H1 (cell line): ENCODE measurements around the gene ABHD12. TPM values are rescaled to one million over a fixed set of nuclear protein-coding genes. Genes with fewer than 3 reads are reported as not detected.

Source experiments
- CTCF ChIA-PET: fragments of 300-600 bp; sonication (Branson Sonifier 250); formaldehyde crosslinking; loops from one replicate; lab custom pipeline; 2021; ENCODE audit not compliant: partially characterized antibody; lab: Charles Lee
- POLR2A ChIA-PET: fragments of 300-600 bp; sonication (Branson Sonifier 250); formaldehyde crosslinking; loops from one replicate; lab custom pipeline; 2021; ENCODE audit warnings: inconsistent platforms; ENCODE audit not compliant: partially characterized antibody; lab: Charles Lee
- DNase-seq, 2 experiments: peaks; one replicate each; pipeline versions ENCODE4 v3.0.0 to v3.0.0-alpha.2; 2010 to 2022; ENCODE audit warnings: low spot score in 2 of 2, low read depth in 1 of 2, mixed read lengths in 1 of 2
- FAIRE-seq: peaks from 2 replicates; lab custom pipeline; 2011; peaks lifted over from hg19 to GRCh38; lab: Jason Lieb, UNC
- H2AFZ ChIP-seq: 2 replicates; pipeline ENCODE4 v1.8.1; 2012; ENCODE audit warnings: low read length, inconsistent platforms
- H2AK5ac ChIP-seq: 2 replicates; pipeline ENCODE4 v1.6.1; 2013; ENCODE audit warnings: low read depth, low read length
- H2BK120ac ChIP-seq: replicated peaks from 2 replicates; pipeline ENCODE3; 2013; ENCODE audit warnings: low read depth, low read length, inconsistent platforms
- H2BK12ac ChIP-seq: 2 replicates; pipeline ENCODE4 v1.6.1; 2013; ENCODE audit warnings: low read depth, low read length
- H2BK15ac ChIP-seq: 2 replicates; pipeline ENCODE4 v1.6.1; 2013; ENCODE audit warnings: low read length
- H2BK20ac ChIP-seq: 2 replicates; pipeline ENCODE4 v1.6.1; 2013; ENCODE audit warnings: low read length
- H2BK5ac ChIP-seq: 2 replicates; pipeline ENCODE4 v1.6.1; 2013; ENCODE audit warnings: low read depth, low read length
- H3K14ac ChIP-seq: 2 replicates; pipeline ENCODE4 v1.6.1; 2013; ENCODE audit warnings: inconsistent platforms; ENCODE audit not compliant: insufficient read length
- H3K18ac ChIP-seq: 2 replicates; pipeline ENCODE4 v1.6.1; 2013; ENCODE audit warnings: low read length; ENCODE audit errors: extremely low read depth
- H3K23ac ChIP-seq: 2 replicates; pipeline ENCODE4 v1.6.1; 2013; ENCODE audit warnings: inconsistent platforms; ENCODE audit not compliant: insufficient read length
- H3K23me2 ChIP-seq: 2 replicates; pipeline ENCODE4 v1.6.1; 2013; ENCODE audit warnings: low read depth, low read length
- H3K27ac ChIP-seq: 2 replicates; pipeline ENCODE4 v1.6.1; 2011; ENCODE audit warnings: low read depth, low read length, inconsistent platforms
- H3K27me3 ChIP-seq, 4 experiments: replicated peaks in 1 of 4; 1 replicate in 1 of 4; 2 replicates in 3 of 4; pipeline versions ENCODE4 v1.6.1 to v1.8.1; 2011 to 2013; ENCODE audit warnings: low read length in 3 of 4, mild to moderate bottlenecking in 3 of 4, inconsistent platforms in 2 of 4, mixed read lengths in 2 of 4, moderate library complexity in 1 of 4; ENCODE audit not compliant: control insufficient read depth in 3 of 4, insufficient read depth in 3 of 4; ENCODE audit errors: extremely low read depth in 1 of 4
- H3K36me3 ChIP-seq, 4 experiments: 2 replicates each; pipeline versions ENCODE4 v1.6.1 to v1.8.1; 2011 to 2013; ENCODE audit warnings: mild to moderate bottlenecking in 4 of 4, low read length in 3 of 4, moderate library complexity in 2 of 4, control low read depth in 1 of 4, inconsistent platforms in 1 of 4; ENCODE audit not compliant: insufficient read depth in 4 of 4, control insufficient read depth in 2 of 4
- H3K4ac ChIP-seq: replicated peaks from 2 replicates; pipeline ENCODE3; 2013; ENCODE audit warnings: low read length, low read depth, mixed read lengths, inconsistent platforms; ENCODE audit not compliant: insufficient read length
- H3K4me1 ChIP-seq, 4 experiments: replicated peaks in 1 of 4; 1 replicate in 1 of 4; 2 replicates in 3 of 4; pipeline versions ENCODE4 v1.6.1 to v1.8.1; 2011 to 2013; ENCODE audit warnings: low read length in 3 of 4, inconsistent platforms in 2 of 4, mixed read lengths in 1 of 4; ENCODE audit not compliant: insufficient read depth in 4 of 4, control insufficient read depth in 3 of 4
- H3K4me2 ChIP-seq, 2 experiments: 2 replicates each; pipeline versions ENCODE4 v1.6.1 to v1.8.1; 2011 to 2013; ENCODE audit warnings: low read depth in 2 of 2, low read length in 2 of 2, control low read depth in 1 of 2, inconsistent platforms in 1 of 2, mild to moderate bottlenecking in 1 of 2; ENCODE audit not compliant: insufficient read depth in 1 of 2
- H3K4me3 ChIP-seq, 4 experiments: fragments of 200-600, 300-600 bp in 1 of 4; sonication (generic), shearing (Covaris generic), sonication (Bioruptor Twin) in 1 of 4; 2 replicates each; pipeline versions ENCODE4 v1.5.1 to v1.8.1; 2011 to 2016; ENCODE audit warnings: low read length in 4 of 4, low read depth in 3 of 4, control low read depth in 2 of 4, inconsistent platforms in 2 of 4, mild to moderate bottlenecking in 2 of 4, mixed read lengths in 1 of 4, moderate library complexity in 1 of 4; ENCODE audit not compliant: insufficient read depth in 2 of 4; ENCODE audit errors: extremely low read depth in 1 of 4
- H3K56ac ChIP-seq: replicated peaks from 2 replicates; pipeline ENCODE3; 2013; ENCODE audit warnings: low read depth, mild to moderate bottlenecking, mixed read lengths, low read length, inconsistent platforms; ENCODE audit not compliant: insufficient read length
- H3K79me1 ChIP-seq: 2 replicates; pipeline ENCODE4 v1.6.1; 2013; ENCODE audit warnings: low read depth, low read length, control low read depth
- H3K79me2 ChIP-seq, 2 experiments: 2 replicates each; pipeline versions ENCODE4 v1.6.1 to v1.8.1; 2012 to 2013; ENCODE audit warnings: low read length in 2 of 2, mild to moderate bottlenecking in 2 of 2, inconsistent platforms in 1 of 2; ENCODE audit not compliant: insufficient read depth in 2 of 2, control insufficient read depth in 1 of 2
- H3K9ac ChIP-seq, 4 experiments: replicated peaks in 1 of 4; 1 replicate in 1 of 4; 2 replicates in 3 of 4; pipeline versions ENCODE4 v1.6.1 to v1.8.1; 2011 to 2013; ENCODE audit warnings: low read depth in 3 of 4, low read length in 3 of 4, control low read depth in 2 of 4, mild to moderate bottlenecking in 2 of 4, moderate library complexity in 2 of 4, inconsistent platforms in 1 of 4; ENCODE audit errors: extremely low read depth in 1 of 4
- H3K9me3 ChIP-seq, 2 experiments: 2 replicates each; pipeline versions ENCODE4 v1.6.1 to v1.8.1; 2012 to 2013; ENCODE audit warnings: mild to moderate bottlenecking in 2 of 2, moderate library complexity in 2 of 2, control low read depth in 1 of 2, inconsistent platforms in 1 of 2, low read depth in 1 of 2, low read length in 1 of 2, mixed read lengths in 1 of 2; ENCODE audit not compliant: insufficient read depth in 2 of 2
- H4K20me1 ChIP-seq, 2 experiments: replicated peaks in 1 of 2; 2 replicates each; pipeline versions ENCODE3 to v1.8.1; 2011 to 2013; ENCODE audit warnings: inconsistent platforms in 2 of 2, low read length in 2 of 2, mild to moderate bottlenecking in 1 of 2; ENCODE audit not compliant: insufficient read depth in 2 of 2, control insufficient read depth in 1 of 2
- H4K5ac ChIP-seq: 2 replicates; pipeline ENCODE4 v1.6.1; 2013; ENCODE audit warnings: low read length, low read depth, mixed read lengths, inconsistent platforms; ENCODE audit not compliant: insufficient read length
- H4K8ac ChIP-seq: 2 replicates; pipeline ENCODE4 v1.8.0; 2013; ENCODE audit warnings: mild to moderate bottlenecking, moderate library complexity, low read length, inconsistent platforms; ENCODE audit not compliant: insufficient read depth; ENCODE audit errors: extremely low read depth
- H4K91ac ChIP-seq: replicated peaks from 2 replicates; pipeline ENCODE3; 2013; ENCODE audit warnings: low read length, mixed read lengths, inconsistent platforms; ENCODE audit not compliant: insufficient read length
- CTBP2 ChIP-seq: IDR thresholded peaks from 2 replicates; pipeline ENCODE4 v1.7.0; 2011; ENCODE audit warnings: borderline replicate concordance, mild to moderate bottlenecking, moderate library complexity, mixed read lengths, low read length; ENCODE audit not compliant: insufficient read depth, insufficient read length
- HDAC2 ChIP-seq, 2 experiments: fragments of 300-600 bp in 1 of 2; sonication (generic) in 1 of 2; IDR thresholded peaks; 2 replicates each; pipeline ENCODE4 v1.6.1; 2011 to 2012; ENCODE audit warnings: low read depth in 2 of 2, low read length in 2 of 2, mild to moderate bottlenecking in 2 of 2, moderate library complexity in 2 of 2, borderline replicate concordance in 1 of 2, inconsistent platforms in 1 of 2
- HDAC6 ChIP-seq: IDR thresholded peaks from one replicate; pipeline ENCODE4 v1.7.1; 2012; ENCODE audit warnings: low read depth, mild to moderate bottlenecking, inconsistent platforms, low read length, moderate library complexity
- JUN ChIP-seq: IDR thresholded peaks from 2 replicates; pipeline ENCODE4 v1.6.1; 2011; ENCODE audit warnings: low read depth, mild to moderate bottlenecking, improper control_type of control experiment, low read length
- KDM4A ChIP-seq: IDR thresholded peaks from one replicate; pipeline ENCODE4 v1.7.1; 2012; ENCODE audit warnings: low read depth, mild to moderate bottlenecking, moderate library complexity, low read length, inconsistent platforms; ENCODE audit not compliant: severe bottlenecking
- KDM5A ChIP-seq: fragments of 200-600 bp; IDR thresholded peaks from 2 replicates; pipeline ENCODE4 v1.7.1; 2012; ENCODE audit warnings: mild to moderate bottlenecking, low read length, inconsistent platforms, mixed read lengths
- NANOG ChIP-seq: IDR thresholded peaks from 2 replicates; pipeline ENCODE4 v1.6.1; 2011; ENCODE audit warnings: low read length, low read depth, mild to moderate bottlenecking, inconsistent platforms; ENCODE audit not compliant: insufficient read depth, poor library complexity, severe bottlenecking
- RBBP5 ChIP-seq: IDR thresholded peaks from 2 replicates; pipeline ENCODE4 v1.7.1; 2012; ENCODE audit warnings: low read depth, mild to moderate bottlenecking, inconsistent platforms, low read length, moderate library complexity, borderline replicate concordance
- SIN3A ChIP-seq, 2 experiments: IDR thresholded peaks in 1 of 2; conservative IDR thresholded peaks in 1 of 2; 2 replicates each; pipeline ENCODE4 v1.6.1; 2011 to 2012; ENCODE audit warnings: low read length in 2 of 2, improper control_type of control experiment in 1 of 2, low read depth in 1 of 2, mild to moderate bottlenecking in 1 of 2
- WGBS, 2 experiments: shearing (Covaris generic) in 1 of 2; methylation state at CpG; one replicate each; pipeline versions ENCODE4 v1.1.6 to v1.1.7; 2013 to 2015; ENCODE audit warnings: low lambda C conversion rate in 2 of 2, mixed read lengths in 2 of 2, inconsistent platforms in 1 of 2, low coverage in 1 of 2, missing lambda C conversion rate in 1 of 2; ENCODE audit not compliant: insufficient replicate concordance in 2 of 2, insufficient coverage in 1 of 2, insufficient read length in 1 of 2; ENCODE audit errors: extremely low coverage in 1 of 2, missing lambda C conversion rate in 1 of 2; 5-methylcytosine and 5-hydroxymethylcytosine counted together
- polyA plus RNA-seq, 7 experiments: library from polyadenylated mRNA; depleted of rRNA in 3 of 7; stranded (reverse) in 5 of 7; unstranded in 2 of 7; fragments of >200 nt in 5 of 7; fragments of 200-250 nt in 2 of 7; gene quantifications; 1 replicate in 5 of 7; 2 replicates in 1 of 7; 4 replicates in 1 of 7; pipeline versions ENCODE4 v1.2.1 to v1.2.3, GENCODE V29; 2011 to 2013; ENCODE audit warnings: missing spikeins in 2 of 7, mixed read lengths in 2 of 7
- total RNA-seq: library from RNA; stranded (reverse); fragmentation: NEBNext Ultra II Directional; extraction: Animal tissue kit (Norgen Biotek cat#: 25700); gene quantifications from 2 replicates; pipeline ENCODE4 v1.2.1, GENCODE V29; 2021

The ABHD12 gene
- total and polyA plus RNA-seq, 2 of the 8 experiments (the other 6 are each of a cell fraction or from before 2014, with no cell fraction given), result 31.3 to 59.5 TPM

DNA sequence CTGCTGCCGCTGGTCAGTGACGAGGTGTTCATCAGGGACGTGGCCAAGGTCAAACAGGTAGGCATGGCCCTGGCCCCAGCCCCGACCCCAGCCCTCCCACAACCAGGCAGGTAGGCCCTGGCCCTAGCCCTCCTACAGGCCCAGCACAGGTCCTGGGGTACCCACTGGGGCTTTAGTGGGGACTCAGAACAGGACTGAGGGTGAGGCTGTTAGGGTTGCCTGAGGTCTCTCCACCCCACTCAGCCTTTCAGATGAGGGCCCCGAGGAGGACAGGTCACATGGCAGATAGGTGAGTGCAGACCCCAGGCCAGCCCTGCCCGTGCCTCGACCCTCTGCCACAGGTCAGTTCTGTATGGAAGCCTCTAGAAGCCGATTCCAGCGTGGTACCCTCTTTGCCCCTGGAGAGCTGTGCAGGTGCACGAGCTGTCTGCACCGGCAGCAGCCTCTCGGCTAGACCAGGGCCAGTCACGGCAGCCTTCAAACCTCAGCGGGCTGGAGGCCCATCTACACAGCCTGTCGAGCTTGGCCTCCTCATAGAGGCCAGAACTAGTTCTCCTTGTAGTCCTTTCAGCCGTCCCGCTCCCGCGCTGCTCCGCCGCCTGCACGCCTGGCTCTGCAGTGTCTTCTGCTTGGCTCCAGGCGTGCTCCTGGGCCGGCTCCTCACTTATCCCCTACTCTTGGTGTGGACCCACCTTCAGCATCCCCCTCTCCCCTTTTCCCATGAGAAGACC is 107.2 kb downstream of the ABHD12 start:
- Histone ChIP-seq H3K14ac (no peak overlapping the region), H3K9ac (no peak overlapping the region), H4K5ac (no peak overlapping the region), H3K4me3 (no peak overlapping the region), H3K4me1 (no peaks in the 10 kb centered on the region), H3K23ac (no peak overlapping the region), H3K9me3 (no peaks in the 10 kb centered on the region), H3K79me1 (no peaks in the 10 kb centered on the region; the same call in 1 of the 2 replicates), H3K18ac (no peak overlapping the region), H3K4ac (no peak overlapping the region), H3K27me3 (no peaks in the 10 kb centered on the region), H3K27ac (no peak overlapping the region), H3K36me3 (peaks cover 4 to 25% (median 19%) of the 10 kb centered on the region in 4 experiments; a peak in 6 of 8 replicates), H3K56ac (no peak overlapping the region), H2BK5ac (no peak overlapping the region), H4K8ac (no peak overlapping the region), H2BK12ac (no peak overlapping the region), H4K20me1 (peaks cover 0 to 14% of the 10 kb centered on the region in 2 experiments), H3K79me2 (no peaks in the 10 kb centered on the region), H3K4me2 (no peak overlapping the region), H2BK120ac (no peak overlapping the region), H2AFZ (no peak overlapping the region), H2BK15ac (no peak overlapping the region), H2BK20ac (no peak overlapping the region), H2AK5ac (no peak overlapping the region), H4K91ac (no peak overlapping the region), H3K23me2 (no peaks in the 10 kb centered on the region)
- 91% methylated on average over 23 of the region's 24 CpGs; no CpG with 5 or more reads in 1 of the 2 experiments for WGBS, 2 experiments
- DNase-seq, result peak in 1 of 2 experiments; percentile 39
- CTCF ChIA-PET, result interaction anchor here (0.6 to 1.5 kb wide), 5 partner anchors 10 to 288 kb away, joined by 3 to 7 read pairs (median 3); no protein-coding TSS in a partner anchor
- no peak for FAIRE-seq
- POLR2A ChIA-PET, result interaction anchor here (0.7 kb wide), 1 partner anchor 124 kb away, joined by 3 read pairs; the partner anchor contains the start of gene GINS1
- no peak for TF ChIP-seq HDAC2 (IDR thresholded peaks at IDR 0.05; ENCODE audit: borderline replicate concordance in 1 of 2, low read depth in 2 of 2, low read length in 2 of 2)
- no peak for TF ChIP-seq RBBP5
- TF ChIP-seq HDAC6, result no peak
- no peak for TF ChIP-seq KDM4A
- TF ChIP-seq KDM5A, result no peak
- TF ChIP-seq NANOG, result no peak
- TF ChIP-seq JUN, result no peak
- no peak for TF ChIP-seq CTBP2
- no peak for TF ChIP-seq SIN3A (conservative IDR thresholded peaks at IDR 0.05 in 1 of 2, IDR thresholded peaks at IDR 0.05 in 1 of 2; ENCODE audit: low read depth in 1 of 2, low read length in 2 of 2)
